Frontal cortex (tissue), 4 donors: ENCODE data around the gene PTPRF. TPM values are rescaled to one million over a fixed set of nuclear protein-coding genes. Genes with fewer than 3 reads are reported as not detected.
A peak's percentile ranks its signal among the peaks of the same experiment; 100 is the strongest.

Experiments used
- DNase-seq, 2 donors: peaks; one replicate each; pipeline ENCODE4 v3.0.0; 2012; ENCODE audit warnings: low spot score in 2 of 2
- FAIRE-seq: peaks from 2 replicates; lab custom pipeline; 2012; peaks lifted over from hg19 to GRCh38; lab: Jason Lieb, UNC
- total RNA-seq: library from RNA; depleted of rRNA; stranded (reverse); fragments of >200 nt; gene quantifications from one replicate; pipeline ENCODE4 v1.2.3, GENCODE V29; 2014
- donor health status: control.
- donor health status: control.
- donor health status: control.

PTPRF gene
- total RNA-seq, 1 donor from 2014 or later: 39.1 TPM

GRCh38 chr1:43549921-43550597 is 19.4 kb downstream of the PTPRF start:
- FAIRE-seq: no peak
- no peak for DNase-seq

GRCh38 chr1:43550598-43551246 is 20.0 kb downstream of the PTPRF start:
- no peak for DNase-seq
- FAIRE-seq: no peak

GRCh38 chr1:43551396-43551888 is 20.8 kb downstream of the PTPRF start:
- no peak for FAIRE-seq
- DNase-seq: no peak

GRCh38 chr1:43552059-43552742 is 21.5 kb downstream of the PTPRF start:
- DNase-seq (no peak), FAIRE-seq (no peak)

- no peak for FAIRE-seq
Measured at GRCh38 chr1:43552813-43553212, 22.1 kb downstream of the PTPRF start.

GRCh38 chr1:43554444-43554992 is 23.8 kb downstream of the PTPRF start:
- FAIRE-seq: no peak
- no peak for DNase-seq

More at GRCh38 chr1:43552813-43553212, 22.1 kb downstream of the PTPRF start:
- peak in 1 of 2 donors; percentile 75 for DNase-seq

GRCh38 chr1:43556782-43557181 is 26.1 kb downstream of the PTPRF start:
- FAIRE-seq (no peak), DNase-seq (no peak)

- DNase-seq (no peak), FAIRE-seq (no peak)
Measured at GRCh38 chr1:43557744-43558245, 27.1 kb downstream of the PTPRF start.

GRCh38 chr1:43558346-43558841 is 27.7 kb downstream of the PTPRF start:
- DNase-seq (no peak), FAIRE-seq (no peak)

- FAIRE-seq (no peak), DNase-seq (no peak)
Measured at GRCh38 chr1:43559714-43560113, 29.0 kb downstream of the PTPRF start.

GRCh38 chr1:43560286-43560685 is 29.6 kb downstream of the PTPRF start:
- no peak for FAIRE-seq
- no peak for DNase-seq

- DNase-seq (peak; percentile 55 to 58), FAIRE-seq (no peak)
Measured at GRCh38 chr1:43563876-43564539, 33.3 kb downstream of the PTPRF start.

GRCh38 chr1:43564551-43565348 is 34.1 kb downstream of the PTPRF start:
- no peak for FAIRE-seq
- no peak for DNase-seq

- FAIRE-seq: no peak
- DNase-seq: peak; percentile 88 to 91
Measured at GRCh38 chr1:43565600-43566360, 35.1 kb downstream of the PTPRF start.

- FAIRE-seq (no peak), DNase-seq (peak in 1 of 2 donors; percentile 56)
Measured at GRCh38 chr1:43566382-43567044, 35.8 kb downstream of the PTPRF start.

GRCh38 chr1:43569175-43569574 is 38.5 kb downstream of the PTPRF start:
- FAIRE-seq (no peak), DNase-seq (no peak)

- no peak for FAIRE-seq
- no peak for DNase-seq
Measured at GRCh38 chr1:43570277-43570676, 39.6 kb downstream of the PTPRF start.

- DNase-seq: no peak
- FAIRE-seq: no peak
Measured at GRCh38 chr1:43570715-43571114, 40.0 kb downstream of the PTPRF start.
